HCT116 (cell line): ENCODE results near the gene GPA33. TPM values are rescaled to one million over a fixed set of nuclear protein-coding genes. Genes with fewer than 3 reads are reported as not detected.
"Not testable (repeated sequence)": the region's sequence is repeated elsewhere in the genome, so short reads cannot be mapped to it uniquely, and the experiment has no call there.

ENCODE experiments used
- ATAC-seq: fragments of 200-7000 bp; cut with Tn5 transposase; 2 replicates; pipeline ENCODE4 v1.9.1; 2020; ENCODE audit warnings: mild to moderate bottlenecking, moderate library complexity
- BruUV-seq: library from RNA; stranded (reverse); fragments of 400-500 nt; replicated peaks from 2 replicates; lab custom pipeline; 2021; lab: Mats Ljungman, UMichigan
- CTCF ChIA-PET: fragments of 300-600 bp; sonication (Branson Sonifier 250); formaldehyde crosslinking; loops from one replicate; lab custom pipeline; 2021; ENCODE audit warnings: antibody characterized with exemption; lab: Charles Lee
- POLR2A ChIA-PET: fragments of 300-600, 350-600 bp; sonication (Branson Sonifier 250); formaldehyde crosslinking; loops from one replicate; lab custom pipeline; 2021; ENCODE audit warnings: antibody characterized with exemption; lab: Charles Lee
- RAD21 ChIA-PET, 2 experiments: fragments of 300-600 bp; sonication (Branson Sonifier 250); formaldehyde crosslinking; loops; one replicate each; lab custom pipeline; 2023; ENCODE audit warnings: low total read pairs in 2 of 2; ENCODE audit not compliant: uncharacterized antibody in 2 of 2, unreplicated experiment in 2 of 2, low non-redundant PET in 1 of 2; lab: Charles Lee
- DNase-seq: peaks from one replicate; pipeline ENCODE4 v3.0.0-alpha.2; 2010; ENCODE audit warnings: low read depth, low spot score
- H2AFZ ChIP-seq: fragments of 200-600 bp; shearing (Covaris generic), sonication (generic); 2 replicates; pipeline ENCODE4 v1.6.1; 2017; ENCODE audit warnings: low read depth, mixed run types, mixed read lengths, antibody characterized with exemption, low read length; ENCODE audit not compliant: poor library complexity, severe bottlenecking
- H3K27ac ChIP-seq: 2 replicates; pipeline ENCODE4 v1.5.1; 2012; ENCODE audit warnings: low read depth, low read length
- H3K27me3 ChIP-seq: fragments of 200-600 bp; sonication (generic); 2 replicates; pipeline ENCODE4 v1.6.1; 2016; ENCODE audit warnings: mixed run types, low read length, mixed read lengths; ENCODE audit not compliant: insufficient read depth
- H3K36me3 ChIP-seq, 2 experiments: fragments of 200-500 bp in 1 of 2; fragments of 200-600 bp in 1 of 2; sonication (Bioruptor generic) in 1 of 2; sonication (generic) in 1 of 2; 2 replicates each; pipeline versions ENCODE4 v1.5.1 to v1.6.1; 2014 to 2016; ENCODE audit warnings: low read length in 2 of 2, inconsistent platforms in 1 of 2, mixed read lengths in 1 of 2, mixed run types in 1 of 2; ENCODE audit not compliant: insufficient read depth in 2 of 2, control insufficient read depth in 1 of 2
- H3K4me1 ChIP-seq, 2 experiments: fragments of 200-600 bp in 1 of 2; sonication (generic) in 1 of 2; 2 replicates each; pipeline versions ENCODE4 v1.5.1 to v1.6.1; 2012 to 2017; ENCODE audit warnings: low read length in 2 of 2, inconsistent platforms in 1 of 2, mild to moderate bottlenecking in 1 of 2, mixed read lengths in 1 of 2, mixed run types in 1 of 2, moderate library complexity in 1 of 2; ENCODE audit not compliant: insufficient read depth in 2 of 2, control insufficient read depth in 1 of 2
- H3K4me2 ChIP-seq: fragments of 200-600 bp; sonication (generic); 2 replicates; pipeline ENCODE4 v1.6.1; 2017; ENCODE audit warnings: mixed run types, low read length, mixed read lengths
- H3K4me3 ChIP-seq, 2 experiments: fragments of 200-600 bp in 1 of 2; sonication (generic) in 1 of 2; replicated peaks in 1 of 2; 2 replicates each; pipeline ENCODE4 v1.5.1; 2011 to 2016; ENCODE audit warnings: low read length in 2 of 2, control low read depth in 1 of 2, low read depth in 1 of 2, mild to moderate bottlenecking in 1 of 2, mixed read lengths in 1 of 2, mixed run types in 1 of 2
- H3K79me2 ChIP-seq: fragments of 200-600 bp; sonication (generic); 2 replicates; pipeline ENCODE4 v1.6.1; 2017; ENCODE audit warnings: mild to moderate bottlenecking, mixed run types, low read length, moderate library complexity, mixed read lengths; ENCODE audit not compliant: insufficient read depth
- H3K9ac ChIP-seq: fragments of 200-600 bp; sonication (generic); 2 replicates; pipeline ENCODE4 v1.6.1; 2016; ENCODE audit warnings: low read length, mixed read lengths
- H3K9me2 ChIP-seq: fragments of 200-600 bp; sonication (generic), shearing (Covaris generic); 2 replicates; pipeline ENCODE4 v1.6.1; 2017; ENCODE audit warnings: mixed run types, mild to moderate bottlenecking, moderate library complexity; ENCODE audit not compliant: insufficient read depth
- H3K9me3 ChIP-seq, 2 experiments: fragments of 200-500 bp in 1 of 2; fragments of 200-600 bp in 1 of 2; sonication (Bioruptor generic) in 1 of 2; sonication (generic) in 1 of 2; 2 replicates each; pipeline ENCODE4 v1.6.1; 2014 to 2017; ENCODE audit warnings: low read length in 2 of 2, mixed read lengths in 2 of 2, inconsistent platforms in 1 of 2, low read depth in 1 of 2, mild to moderate bottlenecking in 1 of 2, mixed run types in 1 of 2, moderate library complexity in 1 of 2; ENCODE audit not compliant: control insufficient read depth in 1 of 2, insufficient read depth in 1 of 2
- H4K20me1 ChIP-seq: fragments of 200-600 bp; sonication (generic), shearing (Covaris generic); 2 replicates; pipeline ENCODE4 v1.6.1; 2017; ENCODE audit warnings: mixed run types, mild to moderate bottlenecking, moderate library complexity; ENCODE audit not compliant: insufficient read depth
- CBX3 ChIP-seq: IDR thresholded peaks from 2 replicates; pipeline ENCODE4 v1.6.1; 2012; ENCODE audit warnings: low read depth
- EGR1 ChIP-seq: IDR thresholded peaks from 2 replicates; pipeline ENCODE4 v1.6.1; 2012; ENCODE audit warnings: low read depth
- FOSL1 ChIP-seq: IDR thresholded peaks from 2 replicates; pipeline ENCODE4 v1.6.1; 2012; ENCODE audit warnings: low read depth
- JUND ChIP-seq: IDR thresholded peaks from 2 replicates; pipeline ENCODE4 v1.6.1; 2012
- ZNF274 ChIP-seq: fragments of 200-500 bp; sonication (Bioruptor generic); IDR thresholded peaks from 2 replicates; pipeline ENCODE4 v1.6.1; 2014; ENCODE audit warnings: mild to moderate bottlenecking, low read depth, low read length, inconsistent platforms
- intact Hi-C: fragments of 100-400 bp; cut with micrococcal nuclease; formaldehyde crosslinking; loops from 2 replicates; pipeline ENCODE4 v1.10.0; 2022
- total RNA-seq: library from RNA; stranded (reverse); gene quantifications from one replicate; pipeline ENCODE4 v1.2.1, GENCODE V29; 2021; ENCODE audit not compliant: unreplicated experiment

GPA33 gene
- total RNA-seq, 1 experiment from 2014 or later = 0.22 TPM

DNA sequence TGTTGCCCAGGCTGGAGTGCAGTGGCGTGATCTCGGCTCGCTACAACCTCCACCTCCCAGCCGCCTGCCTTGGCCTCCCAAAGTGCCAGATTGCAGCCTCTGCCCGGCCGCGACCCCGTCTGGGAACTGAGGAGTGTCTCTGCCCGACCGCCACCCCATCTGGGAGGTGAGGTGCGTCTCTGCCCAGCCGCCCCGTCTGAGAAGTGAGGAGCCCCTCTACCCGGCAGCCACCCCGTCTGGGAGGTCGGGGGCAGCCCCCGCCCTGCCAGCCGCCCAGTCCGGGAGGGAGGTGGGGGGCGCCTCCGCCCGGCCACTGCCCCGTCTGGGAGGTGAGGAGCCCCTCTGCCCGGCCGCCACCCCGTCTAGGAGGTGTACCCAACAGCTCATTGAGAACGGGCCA lies 60.6 kb downstream of the GPA33 start:
- H3K27me3 ChIP-seq, H3K27ac ChIP-seq, DNase-seq, H3K9ac ChIP-seq, ATAC-seq, POLR2A ChIA-PET, H4K20me1 ChIP-seq, intact Hi-C loops, H3K79me2 ChIP-seq, BruUV-seq, H3K4me2 ChIP-seq, H2AFZ ChIP-seq, H3K4me3 ChIP-seq, H3K9me2 ChIP-seq, H3K4me1 ChIP-seq, H3K9me3 ChIP-seq, H3K36me3 ChIP-seq, RAD21 ChIA-PET, CTCF ChIA-PET: not testable (repeated sequence)

DNA sequence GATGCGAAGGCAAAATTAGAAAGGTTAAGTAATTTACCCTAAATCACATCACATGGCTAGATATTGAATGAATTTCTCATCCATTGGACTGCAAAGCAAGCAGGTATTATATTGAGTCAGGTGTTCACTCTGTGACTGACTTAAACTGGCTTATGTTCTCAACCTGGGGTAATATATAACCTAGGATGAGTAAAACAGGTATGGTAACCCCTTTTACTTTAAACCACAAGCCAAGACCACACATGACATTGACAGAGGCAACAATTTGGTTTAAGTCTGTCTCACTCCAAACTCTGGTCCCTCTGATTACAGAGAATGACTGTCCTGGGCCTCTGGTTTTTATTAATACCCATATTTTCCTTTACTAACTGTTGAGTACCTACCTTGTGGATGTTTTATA lies 67.8 kb downstream of the GPA33 start:
- Histone ChIP-seq H3K36me3 (no peaks in the 10 kb centered on the region), H3K9me2 (no peaks in the 10 kb centered on the region), H3K9ac (no peak overlapping the region), H2AFZ (no peak overlapping the region), H3K9me3 (no peaks in the 10 kb centered on the region), H3K27ac (no peak overlapping the region), H3K4me2 (no peak overlapping the region), H4K20me1 (no peaks in the 10 kb centered on the region), H3K27me3 (no peaks in the 10 kb centered on the region), H3K4me1 (no peaks in the 10 kb centered on the region), H3K79me2 (no peaks in the 10 kb centered on the region), H3K4me3 (no peak overlapping the region)
- POLR2A ChIA-PET = no interaction called here
- no peak for ATAC-seq
- no TSS peak for BruUV-seq
- no peak for DNase-seq
- RAD21 ChIA-PET = no interaction called here
- TF ChIP-seq EGR1 = no peak
- CTCF ChIA-PET = no interaction called here
- intact Hi-C loops = no loop called here

DNA sequence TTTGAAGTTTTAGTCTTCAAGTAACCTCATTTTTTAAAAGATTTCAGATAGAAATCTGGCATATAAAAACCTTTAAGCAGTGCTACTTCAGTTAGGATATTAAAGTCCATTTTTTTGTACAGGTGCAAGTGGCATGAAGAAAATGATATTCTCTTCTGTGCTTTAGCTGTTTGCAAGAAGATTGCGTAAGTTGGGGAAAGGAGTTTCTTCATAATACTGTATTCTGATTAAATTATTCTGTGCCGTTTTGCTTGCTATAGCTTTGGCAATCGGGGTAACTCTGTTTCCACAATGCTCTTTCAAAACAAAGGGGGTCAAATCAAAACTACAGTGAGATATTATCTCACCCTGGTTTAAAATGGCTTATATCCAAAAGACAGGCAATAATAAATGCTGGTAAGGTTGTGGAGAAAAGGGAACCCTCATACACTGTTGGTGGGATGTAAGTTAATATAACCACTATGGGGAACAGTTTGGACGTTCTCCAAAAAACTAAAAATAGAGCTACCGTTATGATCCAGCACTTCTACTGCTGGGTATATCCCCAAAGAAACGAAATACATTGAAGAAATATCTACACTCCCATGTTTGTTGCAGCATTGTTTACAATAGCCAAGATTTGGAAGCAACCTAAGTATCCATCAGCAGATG lies 74.0 kb downstream of the GPA33 start:
- H3K9ac ChIP-seq = no peak overlapping the region
- BruUV-seq = no TSS peak
- intact Hi-C loops = no loop called here
- no peak overlapping the region for H3K4me3 ChIP-seq
- ChIA-PET RAD21 (no interaction called here), POLR2A (no interaction called here), CTCF (no interaction called here)
- no peaks in the 10 kb centered on the region for H3K79me2 ChIP-seq
- H3K27me3 ChIP-seq = 0 out of 2 replicates have a peak, but pooled peaks cover 5% of the 10 kb centered on the region
- no peaks in the 10 kb centered on the region for H3K9me2 ChIP-seq
- TF ChIP-seq ZNF274 (no peak), FOSL1 (no peak), JUND (no peak), CBX3 (no peak)
- TF ChIP-seq, all 23 proteins: peak for 0
- Histone ChIP-seq H3K4me2 (no peak overlapping the region), H4K20me1 (no peaks in the 10 kb centered on the region), H2AFZ (no peak overlapping the region), H3K9me3 (no peaks in the 10 kb centered on the region), H3K4me1 (no peaks in the 10 kb centered on the region), H3K27ac (no peak overlapping the region), H3K36me3 (no peaks in the 10 kb centered on the region)
- ATAC-seq (no peak), DNase-seq (no peak)
